MCF 10A (cell line): ENCODE data around the gene CAMKMT. TPM values are rescaled to one million over a fixed set of nuclear protein-coding genes. Genes with fewer than 3 reads are reported as not detected.
A peak's percentile ranks its signal among the peaks of the same experiment; 100 is the strongest.

Experiments used
- BruUV-seq: library from RNA; stranded (reverse); fragments of 400-500 nt; replicated peaks from 2 replicates; lab custom pipeline; 2021; lab: Mats Ljungman, UMichigan
- CTCF ChIA-PET: fragments of 300-600 bp; sonication (Branson Sonifier 250); formaldehyde crosslinking; extraction: SDS; loops from one replicate; lab custom pipeline; 2021; ENCODE audit warnings: antibody characterized with exemption, inconsistent platforms; lab: Yijun Ruan, JAX
- POLR2A ChIA-PET: fragments of 300-600, 350-650 bp; sonication (Branson Sonifier 250); formaldehyde crosslinking; extraction: SDS; loops from one replicate; lab custom pipeline; 2020; ENCODE audit warnings: antibody characterized with exemption, inconsistent platforms; lab: Yijun Ruan, JAX
- DNase-seq: peaks from one replicate; pipeline ENCODE4 v3.0.0-alpha.2; 2018; ENCODE audit not compliant: unreplicated experiment
- H3K27ac Mint-ChIP-seq: one replicate; pipeline ENCODE4 v1.8.0; 2022; ENCODE audit warnings: mild to moderate bottlenecking, low read depth, mixed read lengths; ENCODE audit not compliant: unreplicated experiment
- H3K27me3 Mint-ChIP-seq: one replicate; pipeline ENCODE4 v1.8.0; 2022; ENCODE audit warnings: mixed read lengths; ENCODE audit not compliant: insufficient read depth, unreplicated experiment
- H3K36me3 Mint-ChIP-seq: one replicate; pipeline ENCODE4 v1.8.0; 2022; ENCODE audit warnings: mild to moderate bottlenecking, moderate library complexity, mixed read lengths; ENCODE audit not compliant: insufficient read depth, unreplicated experiment
- H3K4me1 Mint-ChIP-seq: one replicate; pipeline ENCODE4 v1.8.0; 2022; ENCODE audit warnings: mixed read lengths; ENCODE audit not compliant: insufficient read depth, unreplicated experiment
- H3K4me3 Mint-ChIP-seq: one replicate; pipeline ENCODE4 v1.8.0; 2022; ENCODE audit warnings: mild to moderate bottlenecking, moderate library complexity, mixed read lengths; ENCODE audit not compliant: unreplicated experiment
- H3K9me3 Mint-ChIP-seq: one replicate; pipeline ENCODE4 v1.8.0; 2022; ENCODE audit warnings: mixed read lengths; ENCODE audit not compliant: unreplicated experiment
- intact Hi-C: fragments of 100-400 bp; cut with micrococcal nuclease; formaldehyde crosslinking; loops from 2 replicates; pipeline ENCODE4 v1.14.1; 2022
- total RNA-seq: library from RNA; stranded (reverse); gene quantifications from 2 replicates; pipeline ENCODE4 v1.2.3, GENCODE V29; 2022
- TF ChIP-seq, protein P1 (sequence below): fragments of 200-600 bp; IDR thresholded peaks from one replicate; pipeline ENCODE4 v1.8.0; 2022; ENCODE audit warnings: antibody characterized with exemption, mild to moderate bottlenecking; ENCODE audit not compliant: unreplicated experiment

Gene CAMKMT
- total RNA-seq, 1 experiment from 2014 or later = 9.9 TPM

DNA sequence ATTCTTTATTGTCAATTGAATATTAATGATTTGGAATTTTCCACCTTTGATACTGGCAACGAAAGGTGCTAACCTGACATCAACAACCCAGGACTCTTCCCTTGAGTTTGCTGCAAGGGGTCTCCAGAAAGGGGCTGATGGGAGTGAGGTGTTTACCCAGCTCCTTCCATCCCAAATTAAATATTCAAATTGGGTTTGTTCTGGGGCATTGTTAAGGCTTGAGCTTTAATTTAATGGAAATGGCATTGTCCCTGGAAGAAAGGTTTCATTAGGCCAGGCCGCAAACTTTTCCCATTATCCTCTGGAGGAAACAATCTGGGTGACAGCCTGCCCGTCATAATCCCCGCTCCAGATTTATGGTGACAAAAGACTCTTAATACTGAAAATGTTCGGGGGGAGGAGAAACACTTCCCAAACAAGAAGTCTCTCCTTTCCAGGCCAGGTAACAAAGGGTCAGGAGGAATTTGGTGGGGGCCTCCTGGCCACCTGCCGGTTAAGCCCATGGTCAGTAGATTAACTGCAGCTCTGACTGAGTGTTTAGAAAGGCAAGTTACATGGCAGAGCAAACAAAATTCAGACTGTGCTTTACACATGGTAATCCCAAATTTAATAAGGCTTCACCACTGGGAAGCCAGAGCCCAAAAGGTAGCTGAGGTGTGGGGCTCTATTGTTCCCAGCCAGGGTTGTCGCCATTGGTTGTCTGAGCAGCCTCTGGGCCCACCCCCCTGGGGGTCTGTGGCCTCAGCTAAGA, 428.4 kb downstream of the CAMKMT start:
- Mint-ChIP-seq H3K36me3 (no peaks in the 10 kb centered on the region), H3K4me1 (no peaks in the 10 kb centered on the region), H3K27ac (no peak overlapping the region), H3K9me3 (no peaks in the 10 kb centered on the region), H3K27me3 (peaks cover 27% of the 10 kb centered on the region), H3K4me3 (no peak overlapping the region)
- POLR2A ChIA-PET = no interaction called here
- no peak for DNase-seq
- TF ChIP-seq, protein P1, sequence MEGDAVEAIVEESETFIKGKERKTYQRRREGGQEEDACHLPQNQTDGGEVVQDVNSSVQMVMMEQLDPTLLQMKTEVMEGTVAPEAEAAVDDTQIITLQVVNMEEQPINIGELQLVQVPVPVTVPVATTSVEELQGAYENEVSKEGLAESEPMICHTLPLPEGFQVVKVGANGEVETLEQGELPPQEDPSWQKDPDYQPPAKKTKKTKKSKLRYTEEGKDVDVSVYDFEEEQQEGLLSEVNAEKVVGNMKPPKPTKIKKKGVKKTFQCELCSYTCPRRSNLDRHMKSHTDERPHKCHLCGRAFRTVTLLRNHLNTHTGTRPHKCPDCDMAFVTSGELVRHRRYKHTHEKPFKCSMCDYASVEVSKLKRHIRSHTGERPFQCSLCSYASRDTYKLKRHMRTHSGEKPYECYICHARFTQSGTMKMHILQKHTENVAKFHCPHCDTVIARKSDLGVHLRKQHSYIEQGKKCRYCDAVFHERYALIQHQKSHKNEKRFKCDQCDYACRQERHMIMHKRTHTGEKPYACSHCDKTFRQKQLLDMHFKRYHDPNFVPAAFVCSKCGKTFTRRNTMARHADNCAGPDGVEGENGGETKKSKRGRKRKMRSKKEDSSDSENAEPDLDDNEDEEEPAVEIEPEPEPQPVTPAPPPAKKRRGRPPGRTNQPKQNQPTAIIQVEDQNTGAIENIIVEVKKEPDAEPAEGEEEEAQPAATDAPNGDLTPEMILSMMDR = no peak
- CTCF ChIA-PET = interaction anchor here (0.7 to 1.1 kb wide), 4 partner anchors 50 to 309 kb away, joined by 3 to 4 read pairs (median 4); no protein-coding TSS in a partner anchor
- intact Hi-C loops = no loop called here
- no TSS peak for BruUV-seq

GRCh38 chr2:44793322-44793870, 431.6 kb downstream of the CAMKMT start:
- ChIA-PET CTCF (no interaction called here), POLR2A (interaction anchor here (0.7 kb wide), 1 partner anchor 1149 kb away, joined by 3 read pairs; no protein-coding TSS in a partner anchor)
- Mint-ChIP-seq H3K4me1 (no peaks in the 10 kb centered on the region), H3K36me3 (no peaks in the 10 kb centered on the region), H3K4me3 (no peak overlapping the region), H3K27me3 (peaks cover 27% of the 10 kb centered on the region), H3K9me3 (no peaks in the 10 kb centered on the region), H3K27ac (no peak overlapping the region)
- DNase-seq = peak; percentile 46
- intact Hi-C loops = no loop called here
- TF ChIP-seq, protein P1 = no peak
- BruUV-seq = no TSS peak

DNA sequence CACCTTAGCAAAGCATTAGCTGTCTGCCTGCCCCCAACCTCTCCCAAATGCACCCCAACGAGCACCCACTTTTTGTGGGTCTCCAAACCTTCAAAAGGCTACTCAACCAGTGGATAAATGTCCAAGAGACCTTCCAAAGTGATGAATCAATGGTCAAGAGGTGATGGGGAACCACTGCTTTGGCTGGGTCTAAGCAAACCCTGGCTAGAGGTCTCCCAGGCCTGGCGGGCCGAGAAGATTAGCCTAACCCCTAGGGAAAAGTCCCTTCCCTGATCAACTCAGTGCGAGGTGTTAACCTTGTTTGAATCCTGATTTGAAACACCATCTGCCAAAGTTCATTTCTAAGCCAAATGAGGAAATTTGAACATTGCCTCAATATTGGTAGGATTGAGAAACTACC, 435.0 kb downstream of the CAMKMT start:
- no peaks in the 10 kb centered on the region for H3K36me3 Mint-ChIP-seq
- H3K27me3 Mint-ChIP-seq = peaks cover 21% of the 10 kb centered on the region

GRCh38 chr2:44798139-44798659, 436.5 kb downstream of the CAMKMT start:
- intact Hi-C loops = no loop called here
- no TSS peak for BruUV-seq
- peaks cover 7% of the 10 kb centered on the region for H3K27me3 Mint-ChIP-seq
- no peak overlapping the region for H3K27ac Mint-ChIP-seq
- no peak overlapping the region for H3K4me3 Mint-ChIP-seq
- POLR2A ChIA-PET = no interaction called here
- DNase-seq = no peak
- TF ChIP-seq, protein P1 = no peak
- H3K36me3 Mint-ChIP-seq = no peaks in the 10 kb centered on the region
- CTCF ChIA-PET = no interaction called here
- no peaks in the 10 kb centered on the region for H3K4me1 Mint-ChIP-seq
- no peaks in the 10 kb centered on the region for H3K9me3 Mint-ChIP-seq

More for the DNA sequence above, 435.0 kb downstream of the CAMKMT start:
- H3K4me3 Mint-ChIP-seq = no peak overlapping the region
- intact Hi-C loops = no loop called here
- no peaks in the 10 kb centered on the region for H3K4me1 Mint-ChIP-seq
- no peak overlapping the region for H3K27ac Mint-ChIP-seq
- no TSS peak for BruUV-seq
- H3K9me3 Mint-ChIP-seq = no peaks in the 10 kb centered on the region
- ChIA-PET CTCF (interaction anchor here (0.7 kb wide), 1 partner anchor 60 kb away, joined by 3 read pairs; no protein-coding TSS in a partner anchor), POLR2A (no interaction called here)
- TF ChIP-seq, protein P1 = no peak
- DNase-seq = no peak
